Measurements from ENCODE around the gene ZNF23.
"Not testable (repeated sequence)": the region's sequence is repeated elsewhere in the genome, so short reads cannot be mapped to it uniquely, and the experiment has no call there.

The ZNF23 gene

GRCh38 chr16:71461686-71462648 is at the start of gene ZNF23:
Gene ZNF23 (minus strand): TSS chr16:71462247. CDS start chr16:71456796, 5,451 bp downstream.
- FAIRE-seq (peak; percentile 68), DNase-seq (ENCODE audit: low spot score) (peak; percentile 94)

GRCh38 chr16:71507061-71507460 is 45.0 kb upstream of the ZNF23 start:
- FAIRE-seq: no peak
- no peak for DNase-seq (ENCODE audit: low spot score)

GRCh38 chr16:71504901-71505300 is 42.9 kb upstream of the ZNF23 start:
- DNase-seq (ENCODE audit: low spot score): no peak
- no peak for FAIRE-seq

- not testable (repeated sequence) for DNase-seq (ENCODE audit: low spot score); FAIRE-seq
Measured at GRCh38 chr16:71504051-71504450, 42.0 kb upstream of the ZNF23 start.

GRCh38 chr16:71501547-71501946 is 39.5 kb upstream of the ZNF23 start:
- FAIRE-seq (no peak), DNase-seq (ENCODE audit: low spot score) (no peak)

GRCh38 chr16:71500964-71501363 is 38.9 kb upstream of the ZNF23 start:
- no peak for FAIRE-seq

GRCh38 chr16:71499775-71500364 is 37.8 kb upstream of the ZNF23 start:
- peak; percentile 70 for DNase-seq (ENCODE audit: low spot score)

More at GRCh38 chr16:71500964-71501363, 38.9 kb upstream of the ZNF23 start:
- DNase-seq (ENCODE audit: low spot score): no peak

GRCh38 chr16:71498031-71498430 is 36.0 kb upstream of the ZNF23 start:
- FAIRE-seq (no peak), DNase-seq (ENCODE audit: low spot score) (no peak)

More at GRCh38 chr16:71499775-71500364, 37.8 kb upstream of the ZNF23 start:
- no peak for FAIRE-seq

- FAIRE-seq (no peak), DNase-seq (ENCODE audit: low spot score) (no peak)
Measured at GRCh38 chr16:71493213-71493612, 31.2 kb upstream of the ZNF23 start.

GRCh38 chr16:71492786-71493185 is 30.7 kb upstream of the ZNF23 start:
- FAIRE-seq: no peak
- no peak for DNase-seq (ENCODE audit: low spot score)

- DNase-seq (ENCODE audit: low spot score) (no peak), FAIRE-seq (no peak)
Measured at GRCh38 chr16:71491054-71491453, 29.0 kb upstream of the ZNF23 start.

GRCh38 chr16:71490361-71490760 is 28.3 kb upstream of the ZNF23 start:
- DNase-seq (ENCODE audit: low spot score) (no peak), FAIRE-seq (no peak)

GRCh38 chr16:71489122-71489521 is 27.1 kb upstream of the ZNF23 start, which contains the start of gene ZNF19:
Gene ZNF19 (minus strand): TSS chr16:71489324. CDS start chr16:71482114, 7,210 bp downstream.
- FAIRE-seq: no peak
- DNase-seq (ENCODE audit: low spot score): no peak

- FAIRE-seq (no peak), DNase-seq (ENCODE audit: low spot score) (peak; percentile 88)
Measured at GRCh38 chr16:71484006-71484893, 22.2 kb upstream of the ZNF23 start.

GRCh38 chr16:71482569-71482968 is 20.5 kb upstream of the ZNF23 start:
- FAIRE-seq (no peak), DNase-seq (ENCODE audit: low spot score) (no peak)

- no peak for FAIRE-seq
- DNase-seq (ENCODE audit: low spot score): no peak
Measured at GRCh38 chr16:71480956-71481355, 18.9 kb upstream of the ZNF23 start.

- DNase-seq (ENCODE audit: low spot score) (no peak), FAIRE-seq (no peak)
Measured at GRCh38 chr16:71479420-71479819, 17.4 kb upstream of the ZNF23 start.

GRCh38 chr16:71476457-71477124 is 14.5 kb upstream of the ZNF23 start:
- FAIRE-seq (no peak), DNase-seq (ENCODE audit: low spot score) (no peak)

- FAIRE-seq: peak; percentile 20
- peak; percentile 71 for DNase-seq (ENCODE audit: low spot score)
Measured at GRCh38 chr16:71474864-71475263, 12.8 kb upstream of the ZNF23 start.

GRCh38 chr16:71473891-71474290 is 11.8 kb upstream of the ZNF23 start:
- FAIRE-seq (peak; percentile 9), DNase-seq (ENCODE audit: low spot score) (peak; percentile 40)

GRCh38 chr16:71472931-71473330 is 10.9 kb upstream of the ZNF23 start:
- FAIRE-seq (no peak), DNase-seq (ENCODE audit: low spot score) (no peak)

Data from urothelium cell line (cell line).